Measurements from ENCODE around the gene NKAIN1. TPM values are rescaled to one million over a fixed set of nuclear protein-coding genes. Genes with fewer than 3 reads are reported as not detected.
"Not testable (repeated sequence)": the region's sequence is repeated elsewhere in the genome, so short reads cannot be mapped to it uniquely, and the experiment has no call there.

Gene NKAIN1
- polyA plus RNA-seq, 1 experiment: 0.05 TPM

GRCh38 chr1:31199949-31200348 is 39.7 kb downstream of the NKAIN1 start:
- ChIA-PET CTCF (interaction anchor here (1.4 to 1.9 kb wide), 2 partner anchors 15 to 16 kb away, joined by 3 to 6 read pairs; no protein-coding TSS in a partner anchor), POLR2A (interaction anchor here (0.6 to 0.8 kb wide), 2 partner anchors 18 to 175 kb away, joined by 4 read pairs; no protein-coding TSS in a partner anchor)
- no peak overlapping the region for H3K27ac ChIP-seq (ENCODE audit: low read depth, low read length)
- peaks cover 12% of the 10 kb centered on the region for H3K27me3 ChIP-seq (ENCODE audit: control insufficient read depth, insufficient read depth, low read length)
- DNase-seq (ENCODE audit: low read depth, low spot score): no peak
- TF ChIP-seq, protein P1, sequence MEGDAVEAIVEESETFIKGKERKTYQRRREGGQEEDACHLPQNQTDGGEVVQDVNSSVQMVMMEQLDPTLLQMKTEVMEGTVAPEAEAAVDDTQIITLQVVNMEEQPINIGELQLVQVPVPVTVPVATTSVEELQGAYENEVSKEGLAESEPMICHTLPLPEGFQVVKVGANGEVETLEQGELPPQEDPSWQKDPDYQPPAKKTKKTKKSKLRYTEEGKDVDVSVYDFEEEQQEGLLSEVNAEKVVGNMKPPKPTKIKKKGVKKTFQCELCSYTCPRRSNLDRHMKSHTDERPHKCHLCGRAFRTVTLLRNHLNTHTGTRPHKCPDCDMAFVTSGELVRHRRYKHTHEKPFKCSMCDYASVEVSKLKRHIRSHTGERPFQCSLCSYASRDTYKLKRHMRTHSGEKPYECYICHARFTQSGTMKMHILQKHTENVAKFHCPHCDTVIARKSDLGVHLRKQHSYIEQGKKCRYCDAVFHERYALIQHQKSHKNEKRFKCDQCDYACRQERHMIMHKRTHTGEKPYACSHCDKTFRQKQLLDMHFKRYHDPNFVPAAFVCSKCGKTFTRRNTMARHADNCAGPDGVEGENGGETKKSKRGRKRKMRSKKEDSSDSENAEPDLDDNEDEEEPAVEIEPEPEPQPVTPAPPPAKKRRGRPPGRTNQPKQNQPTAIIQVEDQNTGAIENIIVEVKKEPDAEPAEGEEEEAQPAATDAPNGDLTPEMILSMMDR (IDR thresholded peaks at IDR 0.05; ENCODE audit: low read depth, low read length): no peak
- H3K9me3 ChIP-seq (ENCODE audit: control insufficient read depth, insufficient read depth, low read length): no peaks in the 10 kb centered on the region
- no peak overlapping the region for H3K4me3 ChIP-seq (ENCODE audit: low read depth, low read length)

DNA sequence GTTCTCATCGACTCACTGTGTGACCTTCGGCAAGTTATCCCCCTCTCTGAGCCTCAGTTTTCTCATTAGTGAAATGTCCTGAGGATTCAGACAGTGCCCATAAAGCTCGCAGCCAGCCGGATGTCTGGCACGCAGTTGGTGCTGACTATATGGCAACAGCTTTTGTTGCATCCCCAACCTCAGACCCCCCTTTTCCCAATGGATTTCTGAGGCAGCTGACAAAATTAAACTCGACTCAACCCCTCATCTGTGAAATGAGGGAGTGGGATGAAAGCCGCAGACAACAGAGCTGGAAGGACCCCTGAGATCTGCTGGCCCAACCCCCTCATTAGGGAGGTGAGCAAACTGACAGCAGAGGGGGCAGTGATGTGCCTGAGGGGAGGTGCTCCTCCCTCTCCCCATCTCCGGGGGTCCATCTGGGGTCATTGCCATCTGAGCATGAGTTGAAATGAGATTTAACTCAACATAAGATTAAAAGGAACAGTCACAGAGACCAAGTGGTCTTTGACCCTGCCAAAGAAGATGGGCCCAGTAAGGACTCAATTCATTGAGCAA is 40.4 kb downstream of the NKAIN1 start:
- POLR2A ChIA-PET: interaction anchor here (0.6 kb wide), 1 partner anchor 176 kb away, joined by 4 read pairs; no protein-coding TSS in a partner anchor
- CTCF ChIA-PET: interaction anchor here (1.9 kb wide), 1 partner anchor 15 kb away, joined by 6 read pairs; no protein-coding TSS in a partner anchor
- TF ChIP-seq, protein P1 (IDR thresholded peaks at IDR 0.05; ENCODE audit: low read depth, low read length): no peak

DNA sequence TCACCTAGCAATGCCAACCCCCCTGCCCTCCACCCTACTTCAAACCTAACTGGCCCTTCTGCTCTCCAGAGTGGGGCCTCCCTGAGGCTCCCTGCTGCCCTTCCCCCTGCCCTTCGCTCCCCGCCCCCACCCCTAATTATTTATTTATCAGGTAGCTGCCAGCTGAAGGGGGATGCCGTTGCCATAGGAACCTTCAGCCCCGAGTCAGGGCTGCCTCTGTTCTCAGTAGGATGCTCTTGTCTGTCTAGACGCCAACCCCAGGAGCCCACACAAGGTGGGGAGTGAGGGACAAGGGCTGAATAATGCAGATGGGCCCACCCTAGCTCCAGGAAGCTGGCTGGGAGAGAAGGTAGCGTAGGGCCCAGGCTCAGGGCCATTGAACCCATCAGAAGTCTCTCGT is 41.1 kb downstream of the NKAIN1 start:
- Histone ChIP-seq H3K27me3 (ENCODE audit: control insufficient read depth, insufficient read depth, low read length) (peaks cover 12% of the 10 kb centered on the region), H3K27ac (ENCODE audit: low read depth, low read length) (no peak overlapping the region), H3K4me3 (ENCODE audit: low read depth, low read length) (no peak overlapping the region), H3K9me3 (ENCODE audit: control insufficient read depth, insufficient read depth, low read length) (no peaks in the 10 kb centered on the region)
- ChIA-PET CTCF (interaction anchor here (1.4 kb wide), 1 partner anchor 15 kb away, joined by 5 read pairs; no protein-coding TSS in a partner anchor), POLR2A (no interaction called here)
- TF ChIP-seq, protein P1 (IDR thresholded peaks at IDR 0.05; ENCODE audit: low read depth, low read length): no peak
- DNase-seq (ENCODE audit: low read depth, low spot score): no peak

More for the DNA sequence above, 40.4 kb downstream of the NKAIN1 start:
- Histone ChIP-seq H3K9me3 (ENCODE audit: control insufficient read depth, insufficient read depth, low read length) (no peaks in the 10 kb centered on the region), H3K27ac (ENCODE audit: low read depth, low read length) (no peak overlapping the region), H3K4me3 (ENCODE audit: low read depth, low read length) (no peak overlapping the region), H3K27me3 (ENCODE audit: control insufficient read depth, insufficient read depth, low read length) (peaks cover 12% of the 10 kb centered on the region)
- no peak for DNase-seq (ENCODE audit: low read depth, low spot score)

GRCh38 chr1:31198150-31198549 is 41.5 kb downstream of the NKAIN1 start:
- no peak for DNase-seq (ENCODE audit: low read depth, low spot score)
- Histone ChIP-seq H3K9me3 (ENCODE audit: control insufficient read depth, insufficient read depth, low read length) (no peaks in the 10 kb centered on the region), H3K27ac (ENCODE audit: low read depth, low read length) (no peak overlapping the region), H3K27me3 (ENCODE audit: control insufficient read depth, insufficient read depth, low read length) (peaks cover 12% of the 10 kb centered on the region), H3K4me3 (ENCODE audit: low read depth, low read length) (no peak overlapping the region)
- POLR2A ChIA-PET: interaction anchor here (0.6 kb wide), 2 partner anchors 65 to 110 kb away, joined by 4 to 5 read pairs; no protein-coding TSS in a partner anchor
- TF ChIP-seq, protein P1 (IDR thresholded peaks at IDR 0.05; ENCODE audit: low read depth, low read length): no peak
- CTCF ChIA-PET: interaction anchor here (0.5 to 1.4 kb wide), 2 partner anchors 14 to 136 kb away, joined by 3 to 5 read pairs; no protein-coding TSS in a partner anchor

DNA sequence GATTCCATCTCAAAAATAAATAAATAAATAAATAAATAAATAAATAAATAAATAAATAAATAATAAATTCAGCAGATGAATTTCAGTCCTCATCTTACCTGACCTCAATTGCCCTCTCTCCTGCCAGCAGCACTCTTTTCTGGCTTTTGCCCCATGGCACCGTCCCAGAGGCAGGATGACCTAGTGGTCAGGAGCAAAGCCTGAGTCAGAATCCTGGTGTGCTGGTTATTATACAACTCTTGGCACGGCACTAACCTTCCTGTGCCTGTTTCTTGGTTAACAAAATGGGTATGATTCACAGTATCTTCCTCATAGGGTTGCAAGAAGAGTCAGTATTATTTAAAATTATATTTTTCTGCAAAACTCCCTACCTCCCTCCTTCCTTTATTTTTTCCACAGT is 43.0 kb downstream of the NKAIN1 start:
- peaks cover 12% of the 10 kb centered on the region for H3K27me3 ChIP-seq (ENCODE audit: control insufficient read depth, insufficient read depth, low read length)
- ChIA-PET POLR2A (no interaction called here), CTCF (interaction anchor here (0.7 kb wide), 1 partner anchor 33 kb away, joined by 3 read pairs; no protein-coding TSS in a partner anchor)
- DNase-seq (ENCODE audit: low read depth, low spot score): no peak
- no peak overlapping the region for H3K4me3 ChIP-seq (ENCODE audit: low read depth, low read length)
- H3K27ac ChIP-seq (ENCODE audit: low read depth, low read length): no peak overlapping the region
- TF ChIP-seq, protein P1 (IDR thresholded peaks at IDR 0.05; ENCODE audit: low read depth, low read length): no peak
- no peaks in the 10 kb centered on the region for H3K9me3 ChIP-seq (ENCODE audit: control insufficient read depth, insufficient read depth, low read length)

GRCh38 chr1:31195267-31195666 is 44.4 kb downstream of the NKAIN1 start:
- ChIA-PET CTCF (interaction anchor here (0.6 to 1.0 kb wide), 5 partner anchors 126 to 233 kb away, joined by 3 to 7 read pairs (median 3); no protein-coding TSS in a partner anchor), POLR2A (interaction anchor here (0.6 kb wide), 1 partner anchor 131 kb away, joined by 3 read pairs; no protein-coding TSS in a partner anchor)
- not testable (repeated sequence) for H3K9me3 ChIP-seq (ENCODE audit: control insufficient read depth, insufficient read depth, low read length); H3K27ac ChIP-seq (ENCODE audit: low read depth, low read length); H3K4me3 ChIP-seq (ENCODE audit: low read depth, low read length); DNase-seq (ENCODE audit: low read depth, low spot score)
- peaks cover 13% of the 10 kb centered on the region for H3K27me3 ChIP-seq (ENCODE audit: control insufficient read depth, insufficient read depth, low read length)

Data from AG04450 (cell line).